Gastrocnemius medialis (tissue), 4 donors: ENCODE measurements around the gene IL11RA.

Experiments used
- POLR2A ChIP-seq, 2 donors: fragments of 450-650 bp; IDR thresholded peaks; one replicate each; pipeline ENCODE4 v1.6.1; 2017; ENCODE audit warnings: antibody characterized with exemption in 2 of 2, mild to moderate bottlenecking in 2 of 2, moderate library complexity in 2 of 2
- TF ChIP-seq, protein P1 (sequence below), 5 experiments: fragments of 450-650 bp in 3 of 5; fragments of 200-600 bp in 2 of 5; sonication (generic) in 2 of 5; IDR thresholded peaks in 4 of 5; conservative IDR thresholded peaks in 1 of 5; 1 replicate in 4 of 5; 2 replicates in 1 of 5; pipeline ENCODE4 v1.5.1; 2016 to 2019; ENCODE audit warnings: antibody characterized with exemption in 5 of 5, mild to moderate bottlenecking in 3 of 5, moderate library complexity in 3 of 5

GRCh38 chr9:34627716-34628655 lies 24.0 kb upstream of the IL11RA start:
- TF ChIP-seq, protein P1, sequence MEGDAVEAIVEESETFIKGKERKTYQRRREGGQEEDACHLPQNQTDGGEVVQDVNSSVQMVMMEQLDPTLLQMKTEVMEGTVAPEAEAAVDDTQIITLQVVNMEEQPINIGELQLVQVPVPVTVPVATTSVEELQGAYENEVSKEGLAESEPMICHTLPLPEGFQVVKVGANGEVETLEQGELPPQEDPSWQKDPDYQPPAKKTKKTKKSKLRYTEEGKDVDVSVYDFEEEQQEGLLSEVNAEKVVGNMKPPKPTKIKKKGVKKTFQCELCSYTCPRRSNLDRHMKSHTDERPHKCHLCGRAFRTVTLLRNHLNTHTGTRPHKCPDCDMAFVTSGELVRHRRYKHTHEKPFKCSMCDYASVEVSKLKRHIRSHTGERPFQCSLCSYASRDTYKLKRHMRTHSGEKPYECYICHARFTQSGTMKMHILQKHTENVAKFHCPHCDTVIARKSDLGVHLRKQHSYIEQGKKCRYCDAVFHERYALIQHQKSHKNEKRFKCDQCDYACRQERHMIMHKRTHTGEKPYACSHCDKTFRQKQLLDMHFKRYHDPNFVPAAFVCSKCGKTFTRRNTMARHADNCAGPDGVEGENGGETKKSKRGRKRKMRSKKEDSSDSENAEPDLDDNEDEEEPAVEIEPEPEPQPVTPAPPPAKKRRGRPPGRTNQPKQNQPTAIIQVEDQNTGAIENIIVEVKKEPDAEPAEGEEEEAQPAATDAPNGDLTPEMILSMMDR (IDR thresholded peaks at IDR 0.05 in 4 of 5, conservative IDR thresholded peaks at IDR 0.05 in 1 of 5) = no peak
- no peak for TF ChIP-seq POLR2A (IDR thresholded peaks at IDR 0.05)
